SIG-M5 treated with dmso at 0.1 percent for 504 hours (cell line): ENCODE results near the gene PLA2G4A.

Experiments used
- DNase-seq: peaks from one replicate; lab custom pipeline; 2025; ENCODE audit not compliant: unreplicated experiment; lab: John Stamatoyannopoulos, UW

PLA2G4A gene

DNA sequence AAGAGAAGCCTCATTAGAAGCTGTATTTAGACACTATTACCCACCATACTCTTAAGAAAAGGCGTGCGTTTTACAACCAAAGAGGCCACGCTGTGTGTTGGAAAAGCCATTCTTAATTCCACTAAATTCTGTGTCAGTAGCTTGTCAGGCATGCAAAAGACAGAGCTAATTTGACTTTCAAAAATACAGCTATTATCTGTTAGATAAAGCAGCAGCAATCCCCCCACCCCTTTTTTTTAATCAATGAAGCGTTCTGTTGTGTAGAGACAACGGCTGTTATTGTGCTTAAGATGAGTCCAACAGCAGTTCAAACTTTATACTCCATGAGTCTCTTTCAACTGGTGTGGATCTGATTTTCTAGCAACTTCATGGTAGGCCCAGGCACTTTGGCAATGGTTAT is 43.5 kb downstream of the PLA2G4A start:
- DNase-seq: no peak

DNA sequence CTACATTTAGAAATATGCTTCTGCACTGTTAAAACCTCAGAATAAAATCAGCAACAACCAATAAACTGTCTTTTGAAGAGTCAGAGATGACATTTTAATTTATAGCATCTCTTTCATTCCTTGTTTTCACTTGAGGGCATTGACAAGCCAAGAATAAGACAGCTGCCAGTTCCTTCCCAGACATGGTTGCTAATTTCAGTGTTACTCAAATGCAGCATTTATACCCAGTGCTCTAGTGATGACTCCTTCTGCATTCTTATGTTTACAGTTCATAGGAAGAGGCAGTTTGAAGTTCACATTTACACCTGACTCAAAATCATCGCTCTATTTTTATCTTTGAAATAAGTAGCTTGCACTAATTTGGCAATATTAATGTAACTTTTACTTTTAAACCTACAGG is 44.9 kb downstream of the PLA2G4A start:
- no peak for DNase-seq

DNA sequence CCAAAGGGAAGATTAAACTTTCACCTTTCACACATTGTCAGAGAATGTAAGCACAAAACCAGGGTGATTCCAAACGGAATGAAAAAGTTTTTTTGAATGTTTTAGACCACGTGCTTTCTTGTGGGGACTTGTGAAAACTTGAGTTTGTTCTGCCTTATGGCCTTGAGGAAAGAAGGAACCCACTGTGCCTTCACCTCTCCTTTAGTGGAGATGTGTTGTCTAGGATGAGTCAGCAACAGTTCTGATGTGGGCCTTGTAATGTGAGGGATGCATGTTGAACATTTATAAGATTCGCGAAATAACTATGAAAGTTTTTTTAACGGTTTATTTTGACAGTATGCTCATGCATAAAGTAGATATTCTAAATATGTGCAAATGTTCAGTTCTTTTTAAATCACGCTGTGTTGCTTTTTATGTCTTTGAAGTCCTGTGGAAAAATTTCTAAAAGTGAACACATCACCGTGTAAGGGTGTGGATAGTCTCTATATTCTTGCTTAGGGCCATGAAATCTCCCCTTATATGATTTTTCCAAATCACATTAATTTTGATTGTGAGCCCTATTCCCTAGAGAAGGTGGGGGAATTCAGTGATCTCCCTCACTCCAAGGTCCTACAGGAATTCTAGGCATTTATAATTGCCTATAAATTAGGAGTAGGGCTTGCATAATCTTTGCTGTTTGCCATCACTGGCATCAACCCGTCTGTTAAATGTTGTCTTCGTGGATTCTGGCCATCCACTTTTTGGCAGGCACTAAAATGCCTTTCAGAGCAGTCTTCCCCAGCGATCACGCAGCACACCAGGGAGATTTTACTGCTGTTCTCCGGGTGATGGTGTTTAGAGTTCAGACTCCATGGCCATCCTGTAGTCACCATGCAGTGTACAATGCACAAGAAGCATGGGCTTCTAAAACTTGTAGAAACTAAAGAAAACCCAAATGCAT is 47.4 kb downstream of the PLA2G4A start:
- no peak for DNase-seq

DNA sequence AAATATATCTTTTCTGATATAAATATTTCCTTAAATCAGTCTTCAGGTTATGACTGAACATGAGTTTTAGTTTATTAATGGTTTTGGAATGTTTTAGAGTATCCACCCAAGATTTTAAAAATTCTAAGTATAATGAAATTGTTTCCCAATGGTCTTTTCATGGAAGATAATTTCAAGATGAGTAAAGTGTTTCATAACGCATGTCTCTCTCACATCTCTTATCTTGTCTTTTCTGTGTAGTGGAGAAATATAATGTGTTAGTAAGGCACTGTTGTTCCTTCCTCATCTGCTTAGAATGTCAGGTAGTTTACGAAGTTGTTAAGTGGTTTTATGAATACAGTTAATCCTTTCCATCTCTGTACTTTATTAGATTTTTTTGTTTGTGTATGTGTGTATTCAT is 49.6 kb downstream of the PLA2G4A start:
- DNase-seq: no peak

DNA sequence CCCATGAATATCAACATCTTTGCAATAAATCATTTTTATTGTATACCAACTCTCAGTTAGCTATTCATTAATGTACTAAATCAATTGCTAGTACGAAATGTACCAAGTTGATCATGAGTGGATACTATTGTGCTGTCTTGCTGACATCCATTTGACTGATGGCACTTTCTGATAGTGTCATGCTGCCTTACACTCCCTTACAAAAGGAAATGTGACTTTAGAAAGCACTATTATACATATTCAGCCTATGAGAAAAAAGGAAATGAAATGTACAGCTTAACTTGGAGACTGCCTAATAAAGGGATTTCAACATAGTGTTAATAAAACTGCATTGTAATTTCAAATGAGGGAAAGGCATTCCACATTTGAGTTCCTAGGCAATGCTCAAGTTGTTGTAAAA is 52.2 kb downstream of the PLA2G4A start:
- DNase-seq: no peak

DNA sequence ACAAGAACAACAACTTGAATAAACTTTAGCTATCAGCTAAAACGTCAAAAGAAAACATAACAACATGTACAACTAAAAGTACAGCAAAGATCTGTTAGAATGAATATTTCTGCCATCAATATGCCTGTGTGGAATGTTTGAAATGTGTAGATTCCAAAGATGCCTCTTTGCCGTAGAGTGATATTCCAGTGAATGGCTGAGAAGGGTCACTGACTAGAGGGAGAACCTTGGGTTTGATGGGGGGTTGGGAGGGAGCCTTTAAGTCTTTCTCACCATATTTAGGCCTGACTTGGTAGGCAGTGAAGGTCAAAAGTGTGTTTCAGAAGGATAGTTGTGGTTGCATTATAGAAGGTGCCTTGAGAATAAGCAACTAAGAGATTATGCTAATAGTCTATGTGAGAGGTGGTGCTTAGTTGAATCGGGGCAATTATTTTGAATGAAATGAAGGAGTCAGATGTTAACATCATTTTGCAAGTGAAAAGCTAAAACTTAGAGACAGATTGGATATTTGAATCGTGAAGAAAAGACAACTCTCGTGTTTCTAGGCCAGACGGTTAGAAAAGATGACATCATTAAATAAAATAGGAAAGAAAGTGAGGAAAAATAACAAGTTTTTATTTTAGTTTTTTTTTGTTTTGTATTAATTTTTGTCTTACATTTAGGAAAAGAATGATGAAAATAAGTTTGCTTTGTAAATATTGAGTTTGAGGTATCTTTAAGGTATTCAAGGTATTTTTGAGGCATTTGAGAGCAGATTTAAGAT is 53.8 kb downstream of the PLA2G4A start:
- no peak for DNase-seq

DNA sequence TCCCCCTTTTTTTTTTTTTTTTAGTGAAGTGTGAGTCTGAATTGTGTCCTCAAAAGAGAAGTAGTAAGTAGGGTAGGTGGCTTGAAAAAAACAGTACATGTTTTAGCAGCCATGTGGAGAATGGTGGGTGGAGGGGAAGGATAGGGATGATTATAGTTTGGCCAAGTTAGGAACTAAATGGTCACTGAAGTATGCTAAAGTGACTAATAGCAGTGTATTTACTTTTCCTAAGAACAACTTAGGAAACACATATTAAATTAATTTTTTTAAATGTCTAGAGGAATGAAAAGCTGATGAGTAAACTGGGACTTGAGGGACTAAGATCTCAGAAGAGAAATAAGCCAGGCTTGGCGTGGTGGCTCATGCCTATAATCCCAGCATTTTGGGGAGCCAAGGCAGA is 55.5 kb downstream of the PLA2G4A start:
- DNase-seq: no peak

DNA sequence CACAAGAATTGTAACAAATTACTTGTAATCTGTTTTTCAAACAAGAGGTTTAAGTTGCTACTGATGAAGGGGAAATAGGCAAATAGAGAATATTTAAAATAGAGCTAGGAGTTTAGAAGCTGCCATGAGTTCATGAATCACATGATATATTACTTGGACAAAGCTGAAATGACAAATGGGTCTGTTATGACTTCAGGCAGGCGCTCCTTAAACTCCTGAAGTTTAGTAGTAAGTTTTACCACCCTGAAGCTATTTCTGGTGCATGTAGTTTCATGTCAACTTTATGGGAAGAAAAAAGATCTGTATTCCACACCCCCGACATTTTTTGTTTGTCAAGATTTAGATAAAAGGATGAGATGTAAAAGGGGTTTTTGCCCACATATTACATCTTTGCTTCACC is 58.5 kb downstream of the PLA2G4A start:
- DNase-seq: no peak

DNA sequence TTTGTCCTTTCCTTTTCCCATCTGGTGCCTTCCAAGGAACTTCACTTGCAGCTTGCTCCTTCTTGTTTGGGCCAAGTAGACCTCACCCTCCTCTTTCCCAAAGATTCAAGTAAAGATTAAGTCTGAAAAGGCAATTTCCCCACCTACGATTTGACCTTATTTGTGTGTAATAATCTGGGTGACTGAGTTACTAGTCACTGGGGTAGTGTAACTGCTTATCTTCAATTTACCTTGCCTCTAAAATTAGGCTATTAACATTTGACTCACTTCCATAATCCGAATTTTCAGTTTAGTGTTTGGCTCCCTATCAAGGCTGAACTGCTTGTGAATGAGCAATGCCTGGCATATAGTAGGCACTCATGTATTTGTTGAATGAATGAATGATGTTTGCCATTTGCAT is 59.6 kb downstream of the PLA2G4A start:
- no peak for DNase-seq

DNA sequence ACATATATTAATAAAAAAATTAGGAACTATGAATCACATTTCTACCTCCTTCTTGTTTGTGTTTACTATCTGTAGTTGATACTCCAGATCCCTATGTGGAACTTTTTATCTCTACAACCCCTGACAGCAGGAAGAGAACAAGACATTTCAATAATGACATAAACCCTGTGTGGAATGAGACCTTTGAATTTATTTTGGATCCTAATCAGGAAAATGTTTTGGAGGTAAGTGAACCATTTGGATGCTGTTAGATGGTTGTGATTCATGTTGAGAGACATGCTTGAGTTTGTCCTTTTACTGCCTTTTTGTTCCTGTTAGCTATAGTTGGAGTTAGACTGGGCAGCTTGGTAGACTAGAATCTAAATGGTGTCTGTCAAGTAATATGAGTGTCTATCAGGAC is 64.2 kb downstream of the PLA2G4A start:
- no peak for DNase-seq

DNA sequence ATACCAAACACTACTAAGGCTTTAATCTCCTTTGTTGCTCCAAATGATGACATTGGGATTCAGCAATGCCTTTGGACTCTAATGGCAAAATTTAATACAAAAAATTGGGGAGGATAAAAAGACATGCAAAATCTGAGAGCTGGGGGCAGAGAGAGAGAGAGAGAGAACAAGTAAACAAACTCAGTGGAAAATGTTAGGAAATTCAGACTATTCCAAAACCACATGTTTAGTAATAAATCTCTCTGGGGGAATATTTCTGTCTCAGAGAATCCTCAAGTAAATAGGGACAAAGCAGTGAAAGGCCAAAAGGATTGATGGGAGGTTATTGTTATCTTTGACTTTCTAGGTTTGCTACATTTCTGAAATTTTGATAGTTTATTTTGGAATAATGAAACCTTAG is 65.7 kb downstream of the PLA2G4A start:
- DNase-seq: no peak

DNA sequence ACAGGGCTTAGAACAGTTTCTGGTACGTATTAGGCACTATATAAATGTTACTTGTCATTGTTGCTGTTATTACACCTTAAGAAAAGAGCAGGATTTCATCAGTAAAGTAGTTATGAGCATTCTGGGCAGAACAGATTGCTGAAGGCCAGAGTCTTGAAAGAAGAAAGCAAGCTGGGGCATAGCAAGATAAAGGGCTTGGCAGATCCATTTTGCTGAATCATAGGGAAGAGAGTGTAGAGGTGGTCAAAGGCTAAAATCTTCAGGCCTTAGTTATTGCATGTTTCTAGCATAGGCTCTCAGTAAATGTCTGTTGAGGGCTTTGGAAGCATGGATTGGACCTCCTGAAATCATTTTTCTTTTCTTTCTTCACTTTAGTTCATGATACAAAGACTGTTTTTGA is 67.5 kb downstream of the PLA2G4A start:
- no peak for DNase-seq

DNA sequence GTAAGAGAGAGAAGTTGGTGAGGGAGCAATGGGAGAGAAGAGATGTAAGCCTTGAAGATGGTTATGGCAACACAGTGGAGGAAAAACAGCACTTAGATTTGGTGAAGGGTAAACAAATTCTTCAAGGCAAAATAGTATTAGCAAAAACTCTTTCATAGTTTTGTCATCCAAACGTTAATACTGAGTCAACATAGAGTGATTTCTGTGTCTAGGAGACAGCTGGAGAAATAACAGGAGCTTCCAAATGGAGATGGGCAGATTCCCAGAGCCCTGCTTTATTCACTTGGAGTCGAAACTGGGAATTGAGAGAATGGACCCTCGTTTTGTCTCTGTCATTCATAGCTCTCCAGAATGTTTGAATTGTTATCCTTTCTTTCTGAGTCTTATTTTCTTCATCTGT is 68.3 kb downstream of the PLA2G4A start:
- DNase-seq: no peak

DNA sequence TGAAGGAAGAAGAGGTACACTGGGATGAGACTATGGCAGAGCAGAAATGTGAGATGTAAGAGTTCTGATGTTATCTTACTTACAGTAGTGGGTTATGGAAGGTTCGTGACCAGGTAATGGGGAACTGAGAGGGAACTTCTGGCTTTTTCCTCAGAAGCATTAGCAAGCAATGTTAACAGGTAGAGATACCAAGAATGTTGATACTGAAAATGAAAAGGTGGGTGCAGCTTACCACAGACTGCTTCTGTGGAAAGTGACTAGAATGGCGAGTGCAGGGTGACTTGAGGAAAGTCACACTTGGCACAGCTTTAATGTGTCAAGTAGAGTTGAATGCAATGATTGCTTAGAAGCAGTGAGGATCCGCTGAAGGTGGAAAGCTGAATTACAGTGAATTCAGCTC is 70.8 kb downstream of the PLA2G4A start:
- no peak for DNase-seq

DNA sequence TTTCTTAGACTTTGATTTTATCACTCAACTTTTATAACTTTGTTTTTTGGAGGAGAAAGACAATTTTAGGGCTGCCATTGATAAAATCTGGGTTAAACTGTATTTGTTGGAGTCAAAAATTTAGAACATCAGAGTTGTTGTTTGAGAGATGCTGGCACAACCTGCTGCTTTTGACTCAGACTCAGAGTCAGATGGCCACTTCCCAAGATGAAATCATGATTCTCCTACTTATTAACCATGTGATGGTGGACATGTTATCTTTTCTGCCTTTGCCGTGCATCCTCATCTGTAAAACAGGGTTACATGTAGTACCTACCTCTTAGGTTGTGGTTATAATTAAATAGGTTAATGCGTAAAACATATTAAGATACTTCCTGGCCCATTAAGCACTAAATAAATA is 71.2 kb downstream of the PLA2G4A start:
- DNase-seq: no peak

DNA sequence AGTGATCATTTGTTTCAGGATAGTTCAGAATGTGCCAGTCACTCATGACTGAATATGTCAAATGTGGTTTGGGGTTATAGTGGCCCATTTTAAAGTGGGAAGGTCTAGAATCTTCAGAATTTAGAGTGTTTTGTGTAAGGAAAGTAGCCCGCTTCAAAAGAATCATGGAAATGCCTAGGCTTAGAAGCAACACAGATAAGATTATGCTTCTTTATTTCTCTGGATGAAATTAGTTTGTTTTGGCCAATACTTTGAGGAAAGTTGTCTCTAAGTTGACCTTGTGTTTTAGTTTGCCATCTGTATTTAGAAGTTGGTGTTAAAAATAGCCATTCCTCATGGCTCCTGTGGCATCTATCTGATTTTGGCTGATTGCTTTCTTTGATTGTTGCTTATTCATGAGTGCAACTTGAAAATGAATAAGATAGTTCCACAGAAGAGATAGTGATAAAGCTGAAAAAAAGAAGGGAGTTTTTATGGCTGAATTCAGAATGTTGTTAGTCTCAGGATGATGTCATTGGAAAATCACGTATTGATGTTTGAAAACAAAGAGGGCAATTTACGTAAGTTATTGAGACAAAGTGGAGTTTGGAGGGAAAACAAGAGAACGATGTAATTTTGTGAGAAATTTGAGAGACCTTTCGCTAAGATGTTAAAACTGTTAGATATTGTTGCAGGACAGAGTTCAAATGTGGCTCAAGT is 71.9 kb downstream of the PLA2G4A start:
- DNase-seq: no peak

DNA sequence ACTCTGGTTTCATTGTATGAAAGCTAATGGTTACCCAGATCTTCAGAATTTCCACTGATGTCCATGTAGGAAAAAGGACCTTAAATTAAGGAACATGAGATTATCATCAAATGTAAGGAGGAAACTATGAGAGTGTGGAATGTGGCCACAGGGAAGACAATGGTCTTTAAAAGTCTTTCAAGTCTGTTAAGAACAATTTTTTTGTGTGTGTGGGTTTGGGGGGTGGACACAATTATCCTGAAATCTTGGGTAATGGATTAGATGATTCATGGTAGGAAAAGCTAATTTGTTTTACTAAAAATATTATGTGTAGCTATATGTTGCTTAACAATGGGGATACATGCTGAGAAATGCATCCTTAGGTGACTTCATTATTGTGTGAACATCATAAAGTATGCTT is 72.9 kb downstream of the PLA2G4A start:
- DNase-seq: no peak

DNA sequence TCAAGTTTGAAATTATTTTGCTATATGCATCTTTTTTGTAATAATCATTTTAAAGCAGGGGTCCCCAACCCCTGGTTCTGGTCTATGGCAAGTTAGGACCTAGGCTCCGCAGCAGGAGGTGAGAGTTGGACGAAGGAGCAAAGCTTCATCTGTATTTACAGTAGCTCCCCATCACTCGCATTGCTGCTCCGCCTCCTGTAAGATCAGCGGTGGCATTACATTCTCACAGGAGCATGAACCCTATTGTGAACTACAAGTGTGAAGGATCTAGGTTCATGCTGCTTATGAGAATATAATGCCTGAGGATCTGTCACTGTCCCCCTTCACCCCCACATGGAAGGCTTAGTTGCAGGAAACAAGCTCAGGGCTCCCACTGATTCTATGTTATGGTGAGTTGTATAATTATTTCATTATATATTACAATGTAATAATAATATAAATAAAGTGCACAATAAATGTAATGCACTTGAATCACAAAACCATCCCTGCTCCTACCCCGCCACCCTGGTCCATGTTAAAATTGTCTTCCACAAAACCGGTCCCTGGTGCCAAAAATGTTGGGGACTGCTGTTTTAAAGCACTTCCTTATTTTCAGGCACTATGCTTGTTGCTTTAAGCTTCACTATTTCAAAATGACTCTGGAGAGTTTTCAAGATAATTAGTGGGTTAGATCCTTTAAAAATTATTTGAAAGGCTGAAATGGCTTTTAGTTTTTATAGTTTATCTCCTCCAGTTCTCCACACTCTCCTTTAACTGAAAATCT is 74.8 kb downstream of the PLA2G4A start:
- peak; percentile 37 for DNase-seq

DNA sequence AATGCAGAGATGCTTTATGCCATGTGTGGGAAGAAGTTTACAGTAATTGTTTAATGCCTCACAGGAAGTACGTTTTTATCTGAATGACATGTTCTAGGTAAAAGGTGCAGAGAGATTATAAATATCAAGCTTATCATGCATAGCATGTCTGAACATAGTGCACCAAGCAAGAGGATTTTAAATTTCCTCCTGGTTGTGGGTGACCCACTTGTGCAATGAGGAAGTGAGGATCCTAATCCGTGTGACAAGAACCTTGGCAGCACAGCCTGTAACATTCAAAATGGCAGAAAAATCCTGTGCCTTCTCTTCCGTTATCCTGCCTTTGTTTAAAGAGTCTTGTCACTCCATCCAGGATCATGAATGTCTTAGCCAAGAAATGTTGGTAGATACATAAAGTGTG is 75.6 kb downstream of the PLA2G4A start:
- peak; percentile 7 for DNase-seq

DNA sequence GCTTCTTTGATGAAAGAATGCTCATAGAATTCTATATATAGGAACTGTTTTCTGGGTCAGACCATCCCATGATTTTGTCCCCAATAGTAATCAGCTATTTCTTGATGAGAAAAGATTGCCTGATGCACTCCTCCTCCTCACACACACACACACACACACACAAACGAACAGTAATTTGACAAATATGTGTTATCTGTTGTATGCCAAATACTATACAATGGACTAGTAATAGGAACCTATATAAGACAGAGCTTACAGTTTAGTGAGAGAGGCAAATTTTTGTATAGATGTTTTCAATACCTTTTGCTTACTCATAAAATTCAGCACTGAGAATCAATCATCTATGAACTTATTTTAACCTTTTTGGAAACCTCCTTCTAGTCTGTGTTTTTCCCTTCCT is 76.8 kb downstream of the PLA2G4A start:
- DNase-seq: no peak

DNA sequence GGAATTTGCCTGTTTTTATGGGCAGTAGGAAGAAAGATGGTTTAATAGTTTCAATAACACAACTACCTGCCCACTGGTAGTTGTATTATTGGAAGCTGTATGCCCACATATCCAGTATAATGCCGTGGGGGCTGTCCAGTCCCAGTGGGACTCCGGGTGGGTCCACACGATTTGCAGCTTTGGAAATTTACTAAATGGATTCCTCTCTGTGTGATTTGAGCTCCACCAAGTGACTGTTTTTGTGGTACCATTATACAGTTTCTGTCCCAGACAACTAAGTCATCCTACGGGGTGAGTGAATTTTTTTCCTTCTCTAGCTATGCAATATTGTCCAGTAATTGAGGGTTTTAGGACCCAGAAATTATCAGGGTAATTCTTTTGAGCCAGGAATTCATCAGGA is 86.8 kb downstream of the PLA2G4A start:
- DNase-seq: no peak
